ENCODE data around the gene CHMP1B.
"Not testable (repeated sequence)": the region's sequence is repeated elsewhere in the genome, so short reads cannot be mapped to it uniquely, and the experiment has no call there.

Gene CHMP1B

GRCh38 chr18:11866764-11867163, 15.6 kb downstream of the CHMP1B start:
- DNase-seq (ENCODE audit: low read depth in 2 of 2, low spot score in 1 of 2): no peak

GRCh38 chr18:11868230-11868629, 17.0 kb downstream of the CHMP1B start:
- no peak for DNase-seq (ENCODE audit: low read depth in 2 of 2, low spot score in 1 of 2)

- no peak for DNase-seq (ENCODE audit: low read depth in 2 of 2, low spot score in 1 of 2)
Observed at GRCh38 chr18:11871501-11871900, 20.3 kb downstream of the CHMP1B start.

GRCh38 chr18:11872479-11873136, 21.4 kb downstream of the CHMP1B start:
- no peak for DNase-seq (ENCODE audit: low read depth in 2 of 2, low spot score in 1 of 2)

- no peak for DNase-seq (ENCODE audit: low read depth in 2 of 2, low spot score in 1 of 2)
Observed at GRCh38 chr18:11873670-11874340, 22.6 kb downstream of the CHMP1B start.

GRCh38 chr18:11874676-11875075, 23.5 kb downstream of the CHMP1B start:
- no peak for DNase-seq (ENCODE audit: low read depth in 2 of 2, low spot score in 1 of 2)

GRCh38 chr18:11877497-11878135, 26.4 kb downstream of the CHMP1B start:
- DNase-seq (ENCODE audit: low read depth in 2 of 2, low spot score in 1 of 2): no peak

- no peak for DNase-seq (ENCODE audit: low read depth in 2 of 2, low spot score in 1 of 2)
Observed at GRCh38 chr18:11880586-11881304, 29.5 kb downstream of the CHMP1B start.

- DNase-seq (ENCODE audit: low read depth in 2 of 2, low spot score in 1 of 2): no peak
Observed at GRCh38 chr18:11882636-11883035, 31.4 kb downstream of the CHMP1B start.

- DNase-seq (ENCODE audit: low read depth in 2 of 2, low spot score in 1 of 2): no peak
Observed at GRCh38 chr18:11883153-11883552, 31.9 kb downstream of the CHMP1B start.

- DNase-seq (ENCODE audit: low read depth in 2 of 2, low spot score in 1 of 2): no peak
Observed at GRCh38 chr18:11884396-11885030, 33.3 kb downstream of the CHMP1B start.

- no peak for DNase-seq (ENCODE audit: low read depth in 2 of 2, low spot score in 1 of 2)
Observed at GRCh38 chr18:11885278-11885947, 34.2 kb downstream of the CHMP1B start.

GRCh38 chr18:11886577-11887110, 35.4 kb downstream of the CHMP1B start:
- DNase-seq (ENCODE audit: low read depth in 2 of 2, low spot score in 1 of 2): no peak

GRCh38 chr18:11887328-11888128, 36.3 kb downstream of the CHMP1B start:
- DNase-seq (ENCODE audit: low read depth in 2 of 2, low spot score in 1 of 2): no peak

GRCh38 chr18:11888726-11889125, 37.5 kb downstream of the CHMP1B start:
- no peak for DNase-seq (ENCODE audit: low read depth in 2 of 2, low spot score in 1 of 2)

- no peak for DNase-seq (ENCODE audit: low read depth in 2 of 2, low spot score in 1 of 2)
Observed at GRCh38 chr18:11889284-11889683, 38.1 kb downstream of the CHMP1B start.

GRCh38 chr18:11891737-11892136, 40.5 kb downstream of the CHMP1B start:
- DNase-seq (ENCODE audit: low read depth in 2 of 2, low spot score in 1 of 2): no peak

- DNase-seq (ENCODE audit: low read depth in 2 of 2, low spot score in 1 of 2): not testable (repeated sequence)
Observed at GRCh38 chr18:11892438-11892837, 41.2 kb downstream of the CHMP1B start.

- no peak for DNase-seq (ENCODE audit: low read depth in 2 of 2, low spot score in 1 of 2)
Observed at GRCh38 chr18:11897781-11898180, 46.6 kb downstream of the CHMP1B start.

- DNase-seq (ENCODE audit: low read depth in 2 of 2, low spot score in 1 of 2): no peak
Observed at GRCh38 chr18:11899063-11899462, 47.9 kb downstream of the CHMP1B start.

Data from stimulated activated CD8-positive, alpha-beta memory T cell treated with anti-CD3 and anti-CD28 coated beads, Interleukin-4, amount 100 ng/mL, for 1 hour (primary cell).